SU-DHL-6 (cell line): ENCODE data around the gene WFIKKN2.

Experiments
- EZH2phosphoT487 ChIP-seq: fragments of 200-600 bp; sonication (generic), shearing (Covaris generic); conservative IDR thresholded peaks from 2 replicates; pipeline ENCODE4 v1.6.1; 2018; ENCODE audit warnings: mild to moderate bottlenecking, antibody characterized with exemption, low read length, moderate library complexity, mixed read lengths
- TF ChIP-seq, protein P1 (sequence below): fragments of 200-600 bp; sonication (generic); IDR thresholded peaks from one replicate; pipeline ENCODE4 v1.5.1; 2017; ENCODE audit warnings: antibody characterized with exemption, mild to moderate bottlenecking, low read length, moderate library complexity; ENCODE audit not compliant: insufficient read depth, poor library complexity, severe bottlenecking

GRCh38 chr17:50837286-50837979, 2.0 kb downstream of the WFIKKN2 start:
- TF ChIP-seq, protein P1, sequence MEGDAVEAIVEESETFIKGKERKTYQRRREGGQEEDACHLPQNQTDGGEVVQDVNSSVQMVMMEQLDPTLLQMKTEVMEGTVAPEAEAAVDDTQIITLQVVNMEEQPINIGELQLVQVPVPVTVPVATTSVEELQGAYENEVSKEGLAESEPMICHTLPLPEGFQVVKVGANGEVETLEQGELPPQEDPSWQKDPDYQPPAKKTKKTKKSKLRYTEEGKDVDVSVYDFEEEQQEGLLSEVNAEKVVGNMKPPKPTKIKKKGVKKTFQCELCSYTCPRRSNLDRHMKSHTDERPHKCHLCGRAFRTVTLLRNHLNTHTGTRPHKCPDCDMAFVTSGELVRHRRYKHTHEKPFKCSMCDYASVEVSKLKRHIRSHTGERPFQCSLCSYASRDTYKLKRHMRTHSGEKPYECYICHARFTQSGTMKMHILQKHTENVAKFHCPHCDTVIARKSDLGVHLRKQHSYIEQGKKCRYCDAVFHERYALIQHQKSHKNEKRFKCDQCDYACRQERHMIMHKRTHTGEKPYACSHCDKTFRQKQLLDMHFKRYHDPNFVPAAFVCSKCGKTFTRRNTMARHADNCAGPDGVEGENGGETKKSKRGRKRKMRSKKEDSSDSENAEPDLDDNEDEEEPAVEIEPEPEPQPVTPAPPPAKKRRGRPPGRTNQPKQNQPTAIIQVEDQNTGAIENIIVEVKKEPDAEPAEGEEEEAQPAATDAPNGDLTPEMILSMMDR: no peak
- no peak for TF ChIP-seq EZH2phosphoT487
